H9 (cell line): ENCODE results near the gene TGM2. TPM values are rescaled to one million over a fixed set of nuclear protein-coding genes. Genes with fewer than 3 reads are reported as not detected.

Experiments
- DNase-seq: peaks from one replicate; pipeline ENCODE4 v3.0.0-alpha.2; 2017
- H2AFZ ChIP-seq: one replicate; pipeline ENCODE4 v1.6.1; 2013; ENCODE audit warnings: mild to moderate bottlenecking, low read length, control low read depth, moderate library complexity
- H2AK5ac ChIP-seq: 2 replicates; pipeline ENCODE4 v1.6.1; 2013; ENCODE audit warnings: low read length, control low read depth, mixed read lengths; ENCODE audit not compliant: insufficient read length
- H2BK120ac ChIP-seq: one replicate; pipeline ENCODE4 v1.6.1; 2013; ENCODE audit warnings: low read depth, mild to moderate bottlenecking, low read length, control low read depth, inconsistent platforms; ENCODE audit not compliant: poor library complexity, severe bottlenecking
- H2BK12ac ChIP-seq: 2 replicates; pipeline ENCODE4 v1.6.1; 2013; ENCODE audit warnings: low read length, control low read depth, mixed read lengths, low read depth; ENCODE audit not compliant: insufficient read length
- H2BK15ac ChIP-seq: 2 replicates; pipeline ENCODE4 v1.6.1; 2013; ENCODE audit warnings: low read depth, low read length, control low read depth
- H2BK20ac ChIP-seq: one replicate; pipeline ENCODE4 v1.6.1; 2013; ENCODE audit warnings: low read depth, mild to moderate bottlenecking, low read length, control low read depth, inconsistent platforms; ENCODE audit not compliant: poor library complexity, severe bottlenecking
- H2BK5ac ChIP-seq: 2 replicates; pipeline ENCODE4 v1.6.1; 2013; ENCODE audit warnings: low read length, control low read depth, mixed read lengths; ENCODE audit not compliant: insufficient read length
- H3K14ac ChIP-seq: 2 replicates; pipeline ENCODE4 v1.6.1; 2013; ENCODE audit warnings: low read length, control low read depth; ENCODE audit not compliant: insufficient read depth
- H3K18ac ChIP-seq: 2 replicates; pipeline ENCODE4 v1.6.1; 2013; ENCODE audit warnings: low read depth, mild to moderate bottlenecking, mixed read lengths, low read length, control low read depth; ENCODE audit not compliant: insufficient read length
- H3K23ac ChIP-seq: 2 replicates; pipeline ENCODE4 v1.6.1; 2013; ENCODE audit warnings: low read length, control low read depth, mixed read lengths, low read depth; ENCODE audit not compliant: insufficient read length
- H3K23me2 ChIP-seq: 2 replicates; pipeline ENCODE4 v1.6.1; 2013; ENCODE audit warnings: low read depth, mild to moderate bottlenecking, mixed read lengths, low read length, control low read depth; ENCODE audit not compliant: insufficient read length, poor library complexity, severe bottlenecking
- H3K27ac ChIP-seq: 2 replicates; pipeline ENCODE4 v1.5.1; 2013; ENCODE audit warnings: low read length, control low read depth, mixed read lengths, low read depth; ENCODE audit not compliant: insufficient read length
- H3K27me3 ChIP-seq: 2 replicates; pipeline ENCODE4 v1.6.1; 2013; ENCODE audit warnings: low read length, control low read depth, inconsistent platforms; ENCODE audit not compliant: insufficient read depth
- H3K4ac ChIP-seq: 2 replicates; pipeline ENCODE4 v1.6.1; 2013; ENCODE audit warnings: low read depth, mild to moderate bottlenecking, control low read depth, inconsistent platforms, low read length, moderate library complexity
- H3K4me1 ChIP-seq: 2 replicates; pipeline ENCODE4 v1.6.1; 2013; ENCODE audit warnings: low read length, control low read depth, inconsistent platforms; ENCODE audit not compliant: insufficient read depth
- H3K4me2 ChIP-seq: 2 replicates; pipeline ENCODE4 v1.6.1; 2013; ENCODE audit warnings: low read length, control low read depth, mixed read lengths; ENCODE audit not compliant: insufficient read length, insufficient read depth
- H3K56ac ChIP-seq: 2 replicates; pipeline ENCODE4 v1.6.1; 2013; ENCODE audit warnings: low read depth, mild to moderate bottlenecking, mixed read lengths, low read length, control low read depth; ENCODE audit not compliant: insufficient read length
- H3K79me1 ChIP-seq: 2 replicates; pipeline ENCODE4 v1.6.1; 2013; ENCODE audit warnings: low read depth, mild to moderate bottlenecking, moderate library complexity, low read length, control low read depth, inconsistent platforms; ENCODE audit not compliant: insufficient read depth, poor library complexity, severe bottlenecking
- H3K79me2 ChIP-seq: 2 replicates; pipeline ENCODE4 v1.6.1; 2013; ENCODE audit warnings: low read length, control low read depth, inconsistent platforms; ENCODE audit not compliant: insufficient read depth
- H3K9ac ChIP-seq: 2 replicates; pipeline ENCODE4 v1.6.1; 2013; ENCODE audit warnings: low read length, control low read depth, mixed read lengths; ENCODE audit not compliant: insufficient read length; ENCODE audit errors: extremely low read depth
- H3K9me3 ChIP-seq: one replicate; pipeline ENCODE4 v1.6.1; 2013; ENCODE audit warnings: low read depth, low read length, inconsistent platforms; ENCODE audit not compliant: control insufficient read depth
- H3T11ph ChIP-seq: one replicate; pipeline ENCODE4 v1.6.1; 2013; ENCODE audit warnings: mild to moderate bottlenecking, low read length, control low read depth, inconsistent platforms
- H4K20me1 ChIP-seq: one replicate; pipeline ENCODE4 v1.6.1; 2013; ENCODE audit not compliant: control insufficient read depth, insufficient read length, insufficient read depth
- H4K5ac ChIP-seq: 2 replicates; pipeline ENCODE4 v1.6.1; 2013; ENCODE audit warnings: low read depth, mild to moderate bottlenecking, mixed read lengths, low read length, control low read depth; ENCODE audit not compliant: insufficient read length
- H4K8ac ChIP-seq: replicated peaks from 2 replicates; pipeline ENCODE4 v1.6.1; 2013; ENCODE audit warnings: low read length, control low read depth, mixed read lengths, low read depth; ENCODE audit not compliant: insufficient read length
- H4K91ac ChIP-seq: 2 replicates; pipeline ENCODE4 v1.6.1; 2013; ENCODE audit warnings: low read depth, mild to moderate bottlenecking, moderate library complexity, mixed read lengths, low read length, control low read depth; ENCODE audit not compliant: insufficient read length
- H3K27ac Mint-ChIP-seq, 3 experiments: 2 replicates in 2 of 3; 3 replicates in 1 of 3; pipeline ENCODE4 v1.8.0; 2020 to 2021; ENCODE audit warnings: mixed read lengths in 3 of 3, mild to moderate bottlenecking in 1 of 3, moderate library complexity in 1 of 3
- H3K27me3 Mint-ChIP-seq: 2 replicates; pipeline ENCODE4 v1.8.0; 2021; ENCODE audit warnings: low read depth, mild to moderate bottlenecking, moderate library complexity, mixed read lengths
- H3K36me3 Mint-ChIP-seq, 3 experiments: 2 replicates in 2 of 3; 3 replicates in 1 of 3; pipeline ENCODE4 v1.8.0; 2020 to 2021; ENCODE audit warnings: low read depth in 3 of 3, mixed read lengths in 3 of 3; ENCODE audit not compliant: insufficient read depth in 1 of 3
- H3K4me1 Mint-ChIP-seq, 2 experiments: 2 replicates each; pipeline ENCODE4 v1.8.0; 2020; ENCODE audit warnings: mixed read lengths in 2 of 2
- H3K4me3 Mint-ChIP-seq, 2 experiments: 2 replicates in 1 of 2; 3 replicates in 1 of 2; pipeline ENCODE4 v1.8.0; 2020 to 2021; ENCODE audit warnings: mild to moderate bottlenecking in 2 of 2, mixed read lengths in 2 of 2, moderate library complexity in 1 of 2
- H3K9me3 Mint-ChIP-seq, 2 experiments: 2 replicates in 1 of 2; 3 replicates in 1 of 2; pipeline ENCODE4 v1.8.0; 2020; ENCODE audit warnings: mild to moderate bottlenecking in 2 of 2, mixed read lengths in 2 of 2, moderate library complexity in 1 of 2
- whole genome bisulfite sequencing: extraction: QIAGEN DNeasy Blood & Tissue Kit; methylation state at CpG from one replicate; pipeline ENCODE4 v1.1.7; 2013; ENCODE audit warnings: missing lambda C conversion rate, low lambda C conversion rate, mixed read lengths; ENCODE audit not compliant: insufficient read length; ENCODE audit errors: extremely low coverage; 5-methylcytosine and 5-hydroxymethylcytosine counted together
- total RNA-seq: library from RNA; stranded (reverse); gene quantifications from 2 replicates; pipeline ENCODE4 v1.2.1, GENCODE V29; 2021
- TF ChIP-seq, protein P1 (sequence below): fragments of 200-600 bp; sonication (generic); conservative IDR thresholded peaks from 3 replicates; pipeline ENCODE4 v1.8.0; 2021; ENCODE audit warnings: antibody characterized with exemption, mild to moderate bottlenecking

TGM2 gene
- total RNA-seq, 1 experiment from 2014 or later: 1.1 TPM

DNA sequence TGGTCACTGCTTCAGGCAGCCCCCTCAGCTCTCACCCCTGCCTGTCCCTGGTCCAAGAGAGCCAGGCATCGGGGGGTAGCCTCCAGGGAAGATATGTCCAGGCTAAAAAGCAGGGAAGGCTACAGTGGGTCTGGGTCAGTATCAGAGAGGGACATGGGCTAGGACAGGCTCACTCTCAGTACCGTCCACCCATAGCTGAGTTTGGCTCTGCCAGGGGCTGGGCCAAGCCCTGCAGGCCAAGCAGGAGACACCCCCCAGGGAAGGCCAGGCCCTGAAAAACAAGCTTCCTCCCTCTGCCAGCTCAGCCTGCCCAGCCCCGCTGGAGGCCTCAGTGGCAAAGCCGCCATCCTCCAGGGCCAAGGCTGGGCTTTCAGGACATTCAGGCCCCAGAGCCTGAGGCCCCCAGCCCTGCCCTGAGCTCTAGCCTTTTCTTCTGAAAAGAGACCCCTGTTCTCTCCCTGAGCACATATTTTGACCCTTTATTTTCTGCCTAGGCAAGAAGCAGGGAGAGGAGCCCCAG lies 28.6 kb upstream of the TGM2 start:
- H3K4ac ChIP-seq: no peak overlapping the region
- H2BK5ac ChIP-seq: no peak overlapping the region
- no peaks in the 10 kb centered on the region for H3K79me2 ChIP-seq
- no peaks in the 10 kb centered on the region for H3K27me3 ChIP-seq
- H3K27ac ChIP-seq: no peak overlapping the region
- H3K4me1 Mint-ChIP-seq: peaks cover 13% of the 10 kb centered on the region in 2 experiments; a peak in 3 of 4 replicates
- TF ChIP-seq, protein P1, sequence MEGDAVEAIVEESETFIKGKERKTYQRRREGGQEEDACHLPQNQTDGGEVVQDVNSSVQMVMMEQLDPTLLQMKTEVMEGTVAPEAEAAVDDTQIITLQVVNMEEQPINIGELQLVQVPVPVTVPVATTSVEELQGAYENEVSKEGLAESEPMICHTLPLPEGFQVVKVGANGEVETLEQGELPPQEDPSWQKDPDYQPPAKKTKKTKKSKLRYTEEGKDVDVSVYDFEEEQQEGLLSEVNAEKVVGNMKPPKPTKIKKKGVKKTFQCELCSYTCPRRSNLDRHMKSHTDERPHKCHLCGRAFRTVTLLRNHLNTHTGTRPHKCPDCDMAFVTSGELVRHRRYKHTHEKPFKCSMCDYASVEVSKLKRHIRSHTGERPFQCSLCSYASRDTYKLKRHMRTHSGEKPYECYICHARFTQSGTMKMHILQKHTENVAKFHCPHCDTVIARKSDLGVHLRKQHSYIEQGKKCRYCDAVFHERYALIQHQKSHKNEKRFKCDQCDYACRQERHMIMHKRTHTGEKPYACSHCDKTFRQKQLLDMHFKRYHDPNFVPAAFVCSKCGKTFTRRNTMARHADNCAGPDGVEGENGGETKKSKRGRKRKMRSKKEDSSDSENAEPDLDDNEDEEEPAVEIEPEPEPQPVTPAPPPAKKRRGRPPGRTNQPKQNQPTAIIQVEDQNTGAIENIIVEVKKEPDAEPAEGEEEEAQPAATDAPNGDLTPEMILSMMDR: no peak
- H3K9ac ChIP-seq: no peak overlapping the region
- H3K4me2 ChIP-seq: no peak overlapping the region
- H4K8ac ChIP-seq: no peak overlapping the region
- DNase-seq: no peak
- H3K27me3 Mint-ChIP-seq: peaks cover 11% of the 10 kb centered on the region
- no peaks in the 10 kb centered on the region for H3K23me2 ChIP-seq
- H3K9me3 ChIP-seq: no peaks in the 10 kb centered on the region
- no peak overlapping the region for H2BK15ac ChIP-seq
- no CpG with 5 or more reads among the region's 4 CpGs for WGBS
- H3K18ac ChIP-seq: no peak overlapping the region
- no peak overlapping the region for H2BK20ac ChIP-seq
- peaks cover 5 to 6% of the 10 kb centered on the region in 2 experiments for H3K9me3 Mint-ChIP-seq
- no peak overlapping the region for H3T11ph ChIP-seq
- H3K56ac ChIP-seq: no peak overlapping the region
- no peak overlapping the region for H2BK12ac ChIP-seq
- H4K5ac ChIP-seq: no peak overlapping the region
- no peak overlapping the region for H4K91ac ChIP-seq
- H3K14ac ChIP-seq: no peak overlapping the region
- H3K23ac ChIP-seq: no peak overlapping the region
- no peak overlapping the region for H3K27ac Mint-ChIP-seq
- no peaks in the 10 kb centered on the region for H3K4me1 ChIP-seq
- no peak overlapping the region for H2AK5ac ChIP-seq
- H2AFZ ChIP-seq: no peak overlapping the region
- peaks cover 0 to 5% (median 4%) of the 10 kb centered on the region in 3 experiments; a peak in 1 of 7 replicates for H3K36me3 Mint-ChIP-seq
- H3K79me1 ChIP-seq: no peaks in the 10 kb centered on the region
- no peak overlapping the region for H3K4me3 Mint-ChIP-seq
- H2BK120ac ChIP-seq: no peak overlapping the region
- no peaks in the 10 kb centered on the region for H4K20me1 ChIP-seq
